Neutrophil (primary cell): ENCODE results near the gene EML6.

ENCODE experiments used
- H3K27ac ChIP-seq: fragments of 200-600 bp; sonication (generic); 2 replicates; pipeline ENCODE4 v1.5.1; 2016; ENCODE audit warnings: mild to moderate bottlenecking, moderate library complexity
- H3K27me3 ChIP-seq: fragments of 200-600 bp; sonication (generic); 2 replicates; pipeline ENCODE4 v1.6.0; 2016; ENCODE audit warnings: mild to moderate bottlenecking
- H3K36me3 ChIP-seq: fragments of 200-600 bp; sonication (generic); 2 replicates; pipeline ENCODE4 v1.5.1; 2017
- H3K4me1 ChIP-seq, 2 experiments: fragments of 200-600 bp in 1 of 2; sonication (generic) in 1 of 2; 1 replicate in 1 of 2; 2 replicates in 1 of 2; pipeline versions ENCODE4 v1.5.1 to v1.6.1; 2013 to 2016; ENCODE audit warnings: low read depth in 1 of 2, low read length in 1 of 2, mild to moderate bottlenecking in 1 of 2, moderate library complexity in 1 of 2; ENCODE audit not compliant: control insufficient read depth in 1 of 2, insufficient read depth in 1 of 2
- H3K4me3 ChIP-seq, 2 experiments: fragments of 200-600 bp in 1 of 2; sonication (generic) in 1 of 2; 1 replicate in 1 of 2; 2 replicates in 1 of 2; pipeline ENCODE4 v1.5.1; 2013 to 2016; ENCODE audit warnings: low read depth in 1 of 2, low read length in 1 of 2, mild to moderate bottlenecking in 1 of 2, moderate library complexity in 1 of 2
- H3K9me3 ChIP-seq: fragments of 200-600 bp; sonication (generic); 2 replicates; pipeline ENCODE4 v1.5.1; 2016
- TF ChIP-seq, protein P1 (sequence below): fragments of 200-600 bp; sonication (generic); IDR thresholded peaks from 2 replicates; pipeline ENCODE4 v1.5.1; 2016; ENCODE audit warnings: antibody characterized with exemption

EML6 gene

DNA sequence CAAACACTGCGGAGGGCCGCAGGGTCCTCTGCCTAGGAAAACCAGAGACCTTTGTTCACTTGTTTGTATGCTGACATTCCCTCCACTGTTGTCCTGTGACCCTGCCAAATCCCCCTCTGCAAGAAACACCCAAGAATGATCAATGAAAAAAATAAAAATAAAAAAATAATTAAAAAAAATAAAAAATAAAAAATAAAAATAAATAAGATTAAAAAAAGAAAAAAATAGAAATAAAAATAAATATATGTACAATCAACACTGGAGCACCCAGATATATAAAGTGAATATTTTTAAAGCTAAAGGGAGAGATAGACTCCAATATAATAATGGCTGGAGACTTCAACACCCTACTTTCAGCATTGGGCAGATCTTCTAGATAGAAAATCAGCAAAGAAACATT, 23.8 kb upstream of the EML6 start:
- Histone ChIP-seq H3K4me3 (no peak overlapping the region), H3K36me3 (no peaks in the 10 kb centered on the region), H3K9me3 (no peaks in the 10 kb centered on the region), H3K4me1 (no peaks in the 10 kb centered on the region), H3K27me3 (no peaks in the 10 kb centered on the region), H3K27ac (no peak overlapping the region)
- TF ChIP-seq, protein P1, sequence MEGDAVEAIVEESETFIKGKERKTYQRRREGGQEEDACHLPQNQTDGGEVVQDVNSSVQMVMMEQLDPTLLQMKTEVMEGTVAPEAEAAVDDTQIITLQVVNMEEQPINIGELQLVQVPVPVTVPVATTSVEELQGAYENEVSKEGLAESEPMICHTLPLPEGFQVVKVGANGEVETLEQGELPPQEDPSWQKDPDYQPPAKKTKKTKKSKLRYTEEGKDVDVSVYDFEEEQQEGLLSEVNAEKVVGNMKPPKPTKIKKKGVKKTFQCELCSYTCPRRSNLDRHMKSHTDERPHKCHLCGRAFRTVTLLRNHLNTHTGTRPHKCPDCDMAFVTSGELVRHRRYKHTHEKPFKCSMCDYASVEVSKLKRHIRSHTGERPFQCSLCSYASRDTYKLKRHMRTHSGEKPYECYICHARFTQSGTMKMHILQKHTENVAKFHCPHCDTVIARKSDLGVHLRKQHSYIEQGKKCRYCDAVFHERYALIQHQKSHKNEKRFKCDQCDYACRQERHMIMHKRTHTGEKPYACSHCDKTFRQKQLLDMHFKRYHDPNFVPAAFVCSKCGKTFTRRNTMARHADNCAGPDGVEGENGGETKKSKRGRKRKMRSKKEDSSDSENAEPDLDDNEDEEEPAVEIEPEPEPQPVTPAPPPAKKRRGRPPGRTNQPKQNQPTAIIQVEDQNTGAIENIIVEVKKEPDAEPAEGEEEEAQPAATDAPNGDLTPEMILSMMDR, result no peak

DNA sequence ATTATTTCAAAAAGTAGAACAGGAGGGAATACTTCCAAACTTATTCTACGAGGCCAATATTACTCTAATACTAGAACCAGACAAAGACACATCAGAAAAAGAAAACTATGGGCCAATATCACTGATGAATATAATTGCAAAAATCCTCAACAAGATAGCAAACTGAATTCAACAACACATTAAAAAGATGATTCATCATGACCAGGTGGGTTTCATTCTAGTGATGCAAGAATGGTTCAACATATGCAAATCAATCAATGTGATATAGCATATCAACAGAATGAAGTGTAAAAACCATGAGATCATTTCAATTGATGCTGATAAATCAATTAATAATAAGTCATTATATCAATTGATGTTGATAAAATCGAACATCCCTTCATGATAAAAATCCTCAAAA, 22.4 kb upstream of the EML6 start:
- no peaks in the 10 kb centered on the region for H3K36me3 ChIP-seq
- H3K9me3 ChIP-seq, result no peaks in the 10 kb centered on the region
- TF ChIP-seq, protein P1, result no peak
- no peaks in the 10 kb centered on the region for H3K4me1 ChIP-seq
- no peaks in the 10 kb centered on the region for H3K27me3 ChIP-seq
- no peak overlapping the region for H3K27ac ChIP-seq
- no peak overlapping the region for H3K4me3 ChIP-seq

DNA sequence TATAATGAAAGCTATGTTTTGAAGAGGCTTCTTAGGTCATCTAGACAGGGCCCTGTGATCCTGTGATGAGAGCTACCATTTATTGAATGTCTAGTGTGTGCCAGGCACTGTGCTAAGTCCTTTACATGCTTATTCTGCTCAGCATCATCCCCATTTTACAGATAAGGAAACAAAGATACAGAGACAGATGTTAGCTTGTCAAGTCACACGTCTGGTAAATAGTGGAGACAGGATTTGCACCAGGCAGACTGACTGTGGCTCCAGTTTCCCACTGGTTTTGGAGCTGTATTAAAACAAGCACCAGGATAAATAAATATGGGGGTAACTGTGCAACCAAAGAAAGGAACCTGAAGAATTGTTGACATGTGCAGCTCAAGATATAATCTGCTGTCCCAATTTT, 19.2 kb upstream of the EML6 start:
- peaks cover 26% of the 10 kb centered on the region for H3K27me3 ChIP-seq
- H3K4me1 ChIP-seq, result peaks cover 9 to 10% of the 10 kb centered on the region in 2 experiments
- H3K36me3 ChIP-seq, result no peaks in the 10 kb centered on the region
- H3K4me3 ChIP-seq, result no peak overlapping the region
- no peaks in the 10 kb centered on the region for H3K9me3 ChIP-seq
- TF ChIP-seq, protein P1, result no peak
- no peak overlapping the region for H3K27ac ChIP-seq

DNA sequence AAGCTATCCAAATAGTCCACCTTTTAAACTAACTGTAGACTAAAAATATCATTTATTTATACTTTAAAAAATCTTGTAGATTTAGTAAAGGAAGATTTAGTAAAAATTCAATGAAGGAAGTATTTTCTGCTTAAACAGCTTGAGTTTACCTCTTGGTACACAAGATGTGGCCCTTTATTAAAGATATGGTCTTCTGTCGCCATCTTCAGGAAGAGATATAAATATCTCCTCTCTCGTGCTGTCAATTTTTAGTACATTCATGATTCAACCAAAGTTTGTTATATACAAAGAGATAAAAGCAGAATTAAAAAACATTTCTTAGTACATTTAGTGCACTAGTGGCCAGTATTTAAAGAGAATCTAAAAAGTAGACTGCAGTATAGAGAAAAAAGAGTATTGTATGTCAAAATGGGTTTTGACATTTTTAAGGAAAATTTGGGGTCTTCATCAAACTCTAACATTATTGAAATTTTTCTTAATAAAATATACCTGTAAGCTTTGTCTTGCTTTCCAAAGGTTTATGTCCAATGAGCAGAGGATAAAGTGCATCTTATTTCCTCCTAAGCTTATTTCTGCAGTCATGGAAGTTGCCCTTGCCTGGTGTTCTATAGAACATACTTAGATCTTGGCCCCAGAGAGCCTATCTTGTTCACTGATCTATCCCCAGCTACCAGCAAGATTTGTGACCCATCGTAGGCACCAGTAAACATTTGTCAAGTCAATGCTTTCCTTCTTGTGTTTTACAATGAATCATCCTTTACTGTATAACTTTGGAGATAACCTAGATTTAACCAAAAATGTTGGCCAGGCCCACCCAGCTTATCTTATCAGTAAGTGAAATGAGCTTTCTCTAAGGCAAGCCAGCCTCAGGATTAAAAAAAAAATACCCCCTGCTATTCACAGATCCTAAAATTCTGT, 18.5 kb upstream of the EML6 start:
- Histone ChIP-seq H3K27me3 (peaks cover 33% of the 10 kb centered on the region), H3K27ac (no peak overlapping the region), H3K9me3 (no peaks in the 10 kb centered on the region), H3K36me3 (no peaks in the 10 kb centered on the region), H3K4me1 (peaks cover 13% of the 10 kb centered on the region in 2 experiments), H3K4me3 (no peak overlapping the region)
- TF ChIP-seq, protein P1, result peak; percentile 42

DNA sequence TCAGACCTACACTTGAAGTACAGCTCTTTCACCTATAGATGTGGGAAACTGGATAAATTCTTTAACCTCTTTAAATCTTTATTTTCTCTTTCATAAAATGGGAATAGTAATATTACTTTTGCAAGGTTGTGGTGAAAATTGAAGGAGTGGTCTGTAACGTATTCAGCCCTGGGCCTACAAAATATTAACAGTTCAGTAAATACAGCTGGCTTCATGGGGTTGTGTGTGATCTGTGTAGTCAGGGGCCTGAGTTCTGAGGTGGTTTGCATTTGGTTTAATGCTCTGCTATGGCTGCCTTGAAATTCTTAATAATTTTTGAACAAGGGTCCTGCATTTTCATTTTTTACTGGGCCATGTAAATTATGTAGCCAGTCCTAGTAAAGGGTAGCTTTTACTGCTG, 16.8 kb upstream of the EML6 start:
- H3K27ac ChIP-seq, result no peak overlapping the region
- peaks cover 44% of the 10 kb centered on the region for H3K27me3 ChIP-seq
- H3K4me1 ChIP-seq, result peaks cover 13% of the 10 kb centered on the region in 2 experiments
- H3K36me3 ChIP-seq, result no peaks in the 10 kb centered on the region
- H3K4me3 ChIP-seq, result no peak overlapping the region
- no peaks in the 10 kb centered on the region for H3K9me3 ChIP-seq
- TF ChIP-seq, protein P1, result no peak
